Neural progenitor cell (in vitro differentiated cells): Measurements from ENCODE around the gene ST7.

Source experiments
- EZH2 ChIP-seq: fragments of 200-600 bp; sonication (generic); IDR thresholded peaks from 2 replicates; pipeline ENCODE4 v1.6.1; 2017; ENCODE audit warnings: antibody characterized with exemption, mild to moderate bottlenecking, moderate library complexity
- TF ChIP-seq, protein P1 (sequence below): fragments of 200-600 bp; sonication (generic); IDR thresholded peaks from 2 replicates; pipeline ENCODE4 v1.5.1; 2017; ENCODE audit warnings: antibody characterized with exemption, mild to moderate bottlenecking

DNA sequence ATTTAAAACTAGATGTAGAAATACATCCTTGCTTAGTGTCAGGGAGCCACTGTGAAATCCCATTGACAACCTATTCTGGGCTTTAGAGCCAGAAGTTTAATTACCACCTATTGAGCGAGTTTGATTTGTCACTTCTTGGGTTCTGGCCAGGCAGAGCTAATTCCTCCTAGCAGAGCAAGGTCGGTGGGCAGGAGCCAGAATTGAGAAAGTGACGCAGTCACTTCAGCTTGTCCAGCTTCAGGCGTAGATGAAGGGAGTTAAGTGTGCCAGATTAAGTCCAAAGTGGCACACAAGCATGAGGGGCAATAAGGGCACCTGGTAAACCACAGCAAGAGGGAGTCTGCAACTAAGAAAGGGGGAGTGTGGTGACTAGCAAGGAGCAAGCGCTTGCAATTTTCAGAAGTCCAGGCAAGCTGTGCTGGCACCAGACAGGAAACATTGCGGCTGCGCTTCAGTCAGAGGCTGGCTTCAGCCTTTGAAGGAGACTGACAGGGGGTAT is 119.4 kb downstream of the ST7 start:
- TF ChIP-seq, protein P1, sequence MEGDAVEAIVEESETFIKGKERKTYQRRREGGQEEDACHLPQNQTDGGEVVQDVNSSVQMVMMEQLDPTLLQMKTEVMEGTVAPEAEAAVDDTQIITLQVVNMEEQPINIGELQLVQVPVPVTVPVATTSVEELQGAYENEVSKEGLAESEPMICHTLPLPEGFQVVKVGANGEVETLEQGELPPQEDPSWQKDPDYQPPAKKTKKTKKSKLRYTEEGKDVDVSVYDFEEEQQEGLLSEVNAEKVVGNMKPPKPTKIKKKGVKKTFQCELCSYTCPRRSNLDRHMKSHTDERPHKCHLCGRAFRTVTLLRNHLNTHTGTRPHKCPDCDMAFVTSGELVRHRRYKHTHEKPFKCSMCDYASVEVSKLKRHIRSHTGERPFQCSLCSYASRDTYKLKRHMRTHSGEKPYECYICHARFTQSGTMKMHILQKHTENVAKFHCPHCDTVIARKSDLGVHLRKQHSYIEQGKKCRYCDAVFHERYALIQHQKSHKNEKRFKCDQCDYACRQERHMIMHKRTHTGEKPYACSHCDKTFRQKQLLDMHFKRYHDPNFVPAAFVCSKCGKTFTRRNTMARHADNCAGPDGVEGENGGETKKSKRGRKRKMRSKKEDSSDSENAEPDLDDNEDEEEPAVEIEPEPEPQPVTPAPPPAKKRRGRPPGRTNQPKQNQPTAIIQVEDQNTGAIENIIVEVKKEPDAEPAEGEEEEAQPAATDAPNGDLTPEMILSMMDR, result no peak
- TF ChIP-seq EZH2, result no peak
